ENCODE results near the gene CYGB.

CYGB gene

DNA sequence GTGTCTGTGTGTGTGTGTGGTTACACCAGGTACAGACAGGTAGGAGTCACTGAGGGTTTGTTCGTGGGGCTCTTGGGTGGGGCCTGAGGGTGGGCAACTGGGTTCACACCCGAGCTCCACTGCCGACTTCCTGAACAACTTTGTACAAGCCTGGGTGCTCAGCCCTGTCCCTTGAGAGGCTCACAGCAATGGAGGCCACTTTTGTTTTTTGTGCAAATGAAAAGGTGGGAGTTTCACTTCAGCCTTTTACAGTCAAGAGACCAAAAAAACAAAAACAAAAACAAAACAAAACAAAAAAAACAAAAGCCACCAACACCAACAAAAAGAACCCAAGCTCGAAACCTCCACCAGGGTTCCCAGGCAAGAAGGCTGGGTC is 38.6 kb downstream of the CYGB start:
- H3K9ac ChIP-seq (ENCODE audit: low read depth, low read length), result no peak overlapping the region
- peaks cover 13% of the 10 kb centered on the region for H3K4me1 ChIP-seq (ENCODE audit: insufficient read depth, low read length)
- no peak overlapping the region for H3K4me2 ChIP-seq (ENCODE audit: insufficient read depth, low read length)
- H3K27ac ChIP-seq (ENCODE audit: low read length), result no peak overlapping the region
- H3K9me3 ChIP-seq (ENCODE audit: insufficient read depth, low read length, severe bottlenecking), result no peaks in the 10 kb centered on the region
- peaks cover 16% of the 10 kb centered on the region; the same call in 1 of the 2 replicates for H4K20me1 ChIP-seq (ENCODE audit: insufficient read depth, low read length)
- ATAC-seq (ENCODE audit: insufficient read depth, low read depth) (no peak), DNase-seq (no peak)
- peaks cover 15% of the 10 kb centered on the region for H3K27me3 ChIP-seq (ENCODE audit: insufficient read depth, low read length, poor library complexity)
- no peak overlapping the region for H3K4me3 ChIP-seq (ENCODE audit: low read depth in 1 of 2, low read length in 2 of 2)
- no peaks in the 10 kb centered on the region for H3K36me3 ChIP-seq (ENCODE audit: insufficient read depth, low read length)
- H2AFZ ChIP-seq (ENCODE audit: low read depth, low read length), result no peak overlapping the region
- TF ChIP-seq EZH2 (IDR thresholded peaks at IDR 0.05; ENCODE audit: borderline replicate concordance, low read depth, low read length, severe bottlenecking), result no peak
- TF ChIP-seq, protein P1, sequence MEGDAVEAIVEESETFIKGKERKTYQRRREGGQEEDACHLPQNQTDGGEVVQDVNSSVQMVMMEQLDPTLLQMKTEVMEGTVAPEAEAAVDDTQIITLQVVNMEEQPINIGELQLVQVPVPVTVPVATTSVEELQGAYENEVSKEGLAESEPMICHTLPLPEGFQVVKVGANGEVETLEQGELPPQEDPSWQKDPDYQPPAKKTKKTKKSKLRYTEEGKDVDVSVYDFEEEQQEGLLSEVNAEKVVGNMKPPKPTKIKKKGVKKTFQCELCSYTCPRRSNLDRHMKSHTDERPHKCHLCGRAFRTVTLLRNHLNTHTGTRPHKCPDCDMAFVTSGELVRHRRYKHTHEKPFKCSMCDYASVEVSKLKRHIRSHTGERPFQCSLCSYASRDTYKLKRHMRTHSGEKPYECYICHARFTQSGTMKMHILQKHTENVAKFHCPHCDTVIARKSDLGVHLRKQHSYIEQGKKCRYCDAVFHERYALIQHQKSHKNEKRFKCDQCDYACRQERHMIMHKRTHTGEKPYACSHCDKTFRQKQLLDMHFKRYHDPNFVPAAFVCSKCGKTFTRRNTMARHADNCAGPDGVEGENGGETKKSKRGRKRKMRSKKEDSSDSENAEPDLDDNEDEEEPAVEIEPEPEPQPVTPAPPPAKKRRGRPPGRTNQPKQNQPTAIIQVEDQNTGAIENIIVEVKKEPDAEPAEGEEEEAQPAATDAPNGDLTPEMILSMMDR (IDR thresholded peaks at IDR 0.05; ENCODE audit: borderline replicate concordance, extremely low read depth, low read length, poor library complexity, severe bottlenecking), result no peak
- no peaks in the 10 kb centered on the region for H3K79me2 ChIP-seq (ENCODE audit: insufficient read depth, low read length)

DNA sequence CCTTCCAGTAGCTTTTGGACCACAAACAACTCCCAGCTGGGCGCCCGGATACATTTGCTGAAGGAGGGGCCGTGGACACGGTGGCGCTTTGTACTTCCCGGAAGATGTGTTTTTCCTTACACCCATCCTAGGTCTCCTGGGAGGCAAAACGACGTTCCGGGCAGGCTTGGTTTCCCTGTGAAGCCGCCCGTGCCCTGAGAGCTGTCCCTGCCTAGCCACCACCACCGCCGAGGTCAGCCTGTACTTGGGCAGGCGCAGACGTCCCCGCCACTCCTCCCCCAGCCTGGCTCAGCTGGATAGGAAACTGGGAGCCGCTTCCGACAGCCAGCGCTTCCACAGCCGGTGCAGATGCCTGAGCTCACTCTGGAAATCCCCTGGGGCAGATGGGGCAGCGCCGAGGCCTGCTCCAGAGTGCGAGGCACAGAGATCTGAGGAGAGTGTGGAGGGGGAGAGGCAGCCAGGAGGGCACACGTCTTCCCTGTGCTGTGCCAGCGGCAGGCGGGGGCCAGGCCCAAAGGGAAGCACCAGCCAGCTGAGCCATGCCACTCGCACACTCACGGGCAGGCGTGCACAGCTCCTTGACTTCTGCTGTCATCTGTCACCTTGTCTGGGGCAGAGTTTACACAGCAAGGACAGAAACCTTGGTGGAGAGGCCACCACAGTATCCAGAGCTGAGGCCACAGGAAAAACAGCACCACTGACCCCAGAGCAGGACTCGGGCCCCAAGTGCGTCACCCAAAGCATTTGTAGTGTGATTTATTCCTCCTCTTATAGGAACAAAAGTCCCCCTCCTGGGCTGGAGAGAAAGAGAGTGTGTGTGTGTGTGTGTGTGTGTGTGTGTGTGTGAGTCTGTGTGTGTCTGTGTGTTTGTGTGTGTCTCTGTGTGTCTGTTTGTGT is 39.3 kb downstream of the CYGB start:
- ATAC-seq (ENCODE audit: insufficient read depth, low read depth), result no peak
- H3K36me3 ChIP-seq (ENCODE audit: insufficient read depth, low read length), result no peaks in the 10 kb centered on the region
- H3K27me3 ChIP-seq (ENCODE audit: insufficient read depth, low read length, poor library complexity), result peaks cover 15% of the 10 kb centered on the region
- H3K27ac ChIP-seq (ENCODE audit: low read length), result no peak overlapping the region
- H3K4me2 ChIP-seq (ENCODE audit: insufficient read depth, low read length), result no peak overlapping the region
- H3K4me1 ChIP-seq (ENCODE audit: insufficient read depth, low read length), result peaks cover 17% of the 10 kb centered on the region
- H2AFZ ChIP-seq (ENCODE audit: low read depth, low read length), result no peak overlapping the region
- H4K20me1 ChIP-seq (ENCODE audit: insufficient read depth, low read length), result peaks cover 16% of the 10 kb centered on the region; the same call in 1 of the 2 replicates
- H3K9me3 ChIP-seq (ENCODE audit: insufficient read depth, low read length, severe bottlenecking), result no peaks in the 10 kb centered on the region
- no peak for DNase-seq
- H3K79me2 ChIP-seq (ENCODE audit: insufficient read depth, low read length), result no peaks in the 10 kb centered on the region
- no peak overlapping the region for H3K4me3 ChIP-seq (ENCODE audit: low read depth in 1 of 2, low read length in 2 of 2)
- H3K9ac ChIP-seq (ENCODE audit: low read depth, low read length), result no peak overlapping the region
- TF ChIP-seq, protein P1 (IDR thresholded peaks at IDR 0.05; ENCODE audit: borderline replicate concordance, extremely low read depth, low read length, poor library complexity, severe bottlenecking), result no peak
- TF ChIP-seq EZH2 (IDR thresholded peaks at IDR 0.05; ENCODE audit: borderline replicate concordance, low read depth, low read length, severe bottlenecking), result no peak

DNA sequence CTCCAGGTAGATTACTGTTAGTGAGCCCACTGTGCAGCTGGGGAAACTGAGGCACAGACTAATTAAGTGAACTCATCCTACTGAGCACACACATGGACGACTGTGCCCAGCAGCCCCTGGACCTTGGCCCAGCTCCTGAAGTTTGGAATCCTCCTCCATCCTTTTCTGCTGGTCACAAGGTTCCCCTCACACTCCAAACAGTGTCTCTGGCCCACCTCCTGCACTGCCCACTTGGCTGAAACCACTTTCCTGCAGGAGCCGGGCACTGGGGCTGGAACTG is 39.9 kb downstream of the CYGB start:
- H3K4me1 ChIP-seq (ENCODE audit: insufficient read depth, low read length), result peaks cover 18% of the 10 kb centered on the region

More for the DNA sequence above, 39.9 kb downstream of the CYGB start:
- TF ChIP-seq, protein P1 (IDR thresholded peaks at IDR 0.05; ENCODE audit: borderline replicate concordance, extremely low read depth, low read length, poor library complexity, severe bottlenecking), result no peak
- no peak for TF ChIP-seq EZH2 (IDR thresholded peaks at IDR 0.05; ENCODE audit: borderline replicate concordance, low read depth, low read length, severe bottlenecking)
- Histone ChIP-seq H3K27ac (ENCODE audit: low read length) (no peak overlapping the region), H4K20me1 (ENCODE audit: insufficient read depth, low read length) (peaks cover 16% of the 10 kb centered on the region; the same call in 1 of the 2 replicates), H3K9ac (ENCODE audit: low read depth, low read length) (no peak overlapping the region), H3K79me2 (ENCODE audit: insufficient read depth, low read length) (no peaks in the 10 kb centered on the region), H3K9me3 (ENCODE audit: insufficient read depth, low read length, severe bottlenecking) (no peaks in the 10 kb centered on the region), H3K4me2 (ENCODE audit: insufficient read depth, low read length) (no peak overlapping the region), H3K4me3 (ENCODE audit: low read depth in 1 of 2, low read length in 2 of 2) (no peak overlapping the region), H2AFZ (ENCODE audit: low read depth, low read length) (no peak overlapping the region), H3K27me3 (ENCODE audit: insufficient read depth, low read length, poor library complexity) (peaks cover 15% of the 10 kb centered on the region), H3K36me3 (ENCODE audit: insufficient read depth, low read length) (no peaks in the 10 kb centered on the region)
- no peak for ATAC-seq (ENCODE audit: insufficient read depth, low read depth)
- DNase-seq, result no peak

Measured in DND-41 (cell line).